NCI-H146 treated with DMSO at 0.1 percent for 48 hours (cell line): ENCODE data around the gene GPX1.

Experiments used
- DNase-seq: peaks from one replicate; lab custom pipeline; 2025; ENCODE audit not compliant: unreplicated experiment; lab: John Stamatoyannopoulos, UW

GPX1 gene

GRCh38 chr3:49313896-49314688 lies 44.1 kb downstream of the GPX1 start:
- DNase-seq, result no peak

- DNase-seq, result no peak
Observed at GRCh38 chr3:49311283-49311682, 46.9 kb downstream of the GPX1 start.

GRCh38 chr3:49310677-49311076 lies 47.5 kb downstream of the GPX1 start:
- no peak for DNase-seq
